Aortic smooth muscle cell (primary cell): ENCODE results near the gene TNNI2. TPM values are rescaled to one million over a fixed set of nuclear protein-coding genes. Genes with fewer than 3 reads are reported as not detected.

ENCODE experiments used
- total RNA-seq: library from RNA; depleted of rRNA; stranded (reverse); fragments of >200 nt; gene quantifications from 2 replicates; pipeline ENCODE4 v1.2.3, GENCODE V29; 2014

The TNNI2 gene
- total RNA-seq, result not detected in 2 replicates

GRCh38 chr11:1838426-1839144, at the start of gene TNNI2:
TNNI2 (plus strand) TSS chr11:1838981; CDS start chr11:1839697, 716 bp downstream.

DNA sequence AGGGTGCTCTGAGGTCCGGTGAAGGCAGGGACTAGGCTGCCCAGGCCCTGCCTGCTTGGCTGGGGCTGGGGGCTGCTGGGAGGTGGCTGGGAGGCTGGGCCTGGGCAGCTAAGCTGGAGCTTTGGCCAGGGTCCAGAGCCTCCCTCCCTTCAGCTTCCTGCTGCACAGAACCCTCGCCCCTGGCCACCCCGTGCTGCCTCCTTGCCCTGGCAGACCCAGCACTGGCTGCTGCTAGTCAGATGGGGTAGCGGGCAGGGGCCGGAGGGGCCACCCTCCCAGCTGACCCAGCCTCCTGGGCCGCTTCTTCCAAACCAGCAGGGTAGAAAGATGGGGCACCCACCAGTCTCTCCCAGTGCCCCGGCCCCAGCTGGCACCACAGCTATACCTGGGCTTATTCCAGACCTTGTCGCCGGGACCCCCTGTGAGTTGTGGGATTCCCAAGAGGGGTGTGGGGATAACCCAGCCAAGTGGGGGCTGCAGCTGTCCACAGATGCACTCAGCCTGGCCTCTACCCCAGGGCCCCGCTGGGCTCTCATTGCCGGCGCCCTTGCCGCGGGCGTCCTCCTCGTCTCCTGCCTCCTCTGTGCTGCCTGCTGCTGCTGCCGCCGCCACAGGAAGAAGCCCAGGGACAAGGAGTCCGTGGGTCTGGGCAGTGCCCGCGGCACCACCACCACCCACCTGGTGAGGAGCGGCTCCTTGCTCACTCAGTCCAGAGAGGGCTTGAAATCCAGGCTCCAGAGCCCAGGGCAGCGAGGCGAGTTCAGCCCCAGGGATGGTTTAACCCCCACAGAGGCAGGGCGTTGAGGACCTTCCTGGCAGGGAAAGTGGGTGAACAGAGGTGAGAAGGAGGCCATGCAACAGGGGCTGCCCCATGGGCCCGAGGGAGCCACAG, 3.8 kb upstream of the TNNI2 start, which contains the start of gene SYT8:
SYT8 (plus strand) TSS at position 212 of the 892 bp plus-strand sequence; CDS start at position 328, 116 bp downstream.

GRCh38 chr11:1852877-1853276, 14.1 kb downstream of the TNNI2 start, which contains the start of gene LSP1:
LSP1 (plus strand) TSS chr11:1853084; CDS start chr11:1853145, 61 bp downstream.

Other genes with a start within 250 kb of the TNNI2 start
- not detected in 2 replicates for gene KRTAP5-2, start 240.7 kb upstream of the TNNI2 start, total RNA-seq
- not detected in 2 replicates for gene KRTAP5-3, start 230.5 kb upstream of the TNNI2 start, total RNA-seq
- 0.19 TPM in 1 of 2 replicates, not detected in the other for gene KRTAP5-4, start 216.8 kb upstream of the TNNI2 start, total RNA-seq
- not detected in 2 replicates for gene KRTAP5-5, start 209.2 kb upstream of the TNNI2 start, total RNA-seq
- not detected in 2 replicates for gene KRTAP5-6, start 141.8 kb upstream of the TNNI2 start, total RNA-seq
- gene IFITM10, start 88.4 kb upstream of the TNNI2 start, total RNA-seq, result 4.5 and 7.7 TPM in 2 replicates
- 538 and 658 TPM in 2 replicates for gene CTSD, start 75.1 kb upstream of the TNNI2 start, total RNA-seq
- gene SYT8, start 4.0 kb upstream of the TNNI2 start, total RNA-seq, result 0.26 TPM in 1 of 2 replicates, not detected in the other
- 6.7 and 18.2 TPM in 2 replicates for gene LSP1, start 14.1 kb downstream of the TNNI2 start, total RNA-seq
- not detected in 2 replicates for gene PRR33, start 52.9 kb downstream of the TNNI2 start, total RNA-seq
- 0.25 and 0.26 TPM in 2 replicates for gene TNNT3, start 80.7 kb downstream of the TNNI2 start, total RNA-seq
- gene MRPL23, start 108.4 kb downstream of the TNNI2 start, total RNA-seq, result 164 and 189 TPM in 2 replicates
- gene H19, start 158.9 kb downstream of the TNNI2 start, total RNA-seq, result 0.37 TPM in 1 of 2 replicates, not detected in the other